IMR-90 (cell line): Measurements from ENCODE around the gene ZMYND11.

ENCODE experiments used
- CEBPB ChIP-seq: IDR thresholded peaks from 2 replicates; pipeline ENCODE4 v1.6.1; 2012; ENCODE audit warnings: low read depth, low read length, improper control_type of control experiment
- MXI1 ChIP-seq: IDR thresholded peaks from 2 replicates; pipeline ENCODE4 v1.6.1; 2012; ENCODE audit warnings: low read depth, mild to moderate bottlenecking, low read length, moderate library complexity, borderline replicate concordance
- POLR2A ChIP-seq: IDR thresholded peaks from 2 replicates; pipeline ENCODE4 v1.6.1; 2012; ENCODE audit warnings: mild to moderate bottlenecking, low read depth, low read length
- RCOR1 ChIP-seq: IDR thresholded peaks from 2 replicates; pipeline ENCODE4 v1.6.1; 2012; ENCODE audit warnings: mild to moderate bottlenecking, low read length, improper control_type of control experiment; ENCODE audit not compliant: insufficient replicate concordance
- SMC3 ChIP-seq: fragments of 150-350 bp; IDR thresholded peaks from 2 replicates; pipeline ENCODE4 v1.6.1; 2016; ENCODE audit warnings: low read depth, mild to moderate bottlenecking, antibody characterized with exemption, low read length, moderate library complexity
- TF ChIP-seq, protein P1 (sequence below): conservative IDR thresholded peaks from 2 replicates; pipeline ENCODE4 v1.5.1; 2012; ENCODE audit warnings: mild to moderate bottlenecking, low read depth, low read length, improper control_type of control experiment
- TF ChIP-seq, protein P2 (sequence below): fragments of 150-350 bp; IDR thresholded peaks from 2 replicates; pipeline ENCODE4 v1.6.1; 2017; ENCODE audit warnings: mild to moderate bottlenecking, antibody characterized with exemption, low read length, low read depth

DNA sequence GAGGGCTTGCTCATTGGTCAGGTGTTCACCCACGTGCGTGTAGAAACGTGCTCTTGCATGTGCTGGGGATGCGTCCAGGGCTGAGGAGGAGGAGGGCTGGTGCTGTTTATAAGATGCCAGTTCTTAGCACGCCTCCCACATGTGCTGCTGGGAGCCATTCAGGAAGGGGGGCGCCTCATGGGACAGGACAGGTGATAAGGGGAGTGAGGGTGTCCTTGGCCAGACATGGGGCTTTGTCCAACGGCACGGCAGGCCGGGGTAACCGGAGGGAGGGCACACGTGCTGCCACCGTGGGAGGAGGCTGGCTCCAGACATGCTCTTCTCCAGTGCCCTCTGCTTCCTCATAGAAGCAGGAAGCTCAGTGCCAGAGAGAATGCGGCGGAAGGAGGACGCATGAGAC, 150.0 kb downstream of the ZMYND11 start:
- TF ChIP-seq POLR2A, result no peak
- TF ChIP-seq, protein P1, sequence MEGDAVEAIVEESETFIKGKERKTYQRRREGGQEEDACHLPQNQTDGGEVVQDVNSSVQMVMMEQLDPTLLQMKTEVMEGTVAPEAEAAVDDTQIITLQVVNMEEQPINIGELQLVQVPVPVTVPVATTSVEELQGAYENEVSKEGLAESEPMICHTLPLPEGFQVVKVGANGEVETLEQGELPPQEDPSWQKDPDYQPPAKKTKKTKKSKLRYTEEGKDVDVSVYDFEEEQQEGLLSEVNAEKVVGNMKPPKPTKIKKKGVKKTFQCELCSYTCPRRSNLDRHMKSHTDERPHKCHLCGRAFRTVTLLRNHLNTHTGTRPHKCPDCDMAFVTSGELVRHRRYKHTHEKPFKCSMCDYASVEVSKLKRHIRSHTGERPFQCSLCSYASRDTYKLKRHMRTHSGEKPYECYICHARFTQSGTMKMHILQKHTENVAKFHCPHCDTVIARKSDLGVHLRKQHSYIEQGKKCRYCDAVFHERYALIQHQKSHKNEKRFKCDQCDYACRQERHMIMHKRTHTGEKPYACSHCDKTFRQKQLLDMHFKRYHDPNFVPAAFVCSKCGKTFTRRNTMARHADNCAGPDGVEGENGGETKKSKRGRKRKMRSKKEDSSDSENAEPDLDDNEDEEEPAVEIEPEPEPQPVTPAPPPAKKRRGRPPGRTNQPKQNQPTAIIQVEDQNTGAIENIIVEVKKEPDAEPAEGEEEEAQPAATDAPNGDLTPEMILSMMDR, result no peak
- no peak for TF ChIP-seq MXI1
- TF ChIP-seq RCOR1, result no peak
- TF ChIP-seq CEBPB, result no peak
- TF ChIP-seq, protein P2, sequence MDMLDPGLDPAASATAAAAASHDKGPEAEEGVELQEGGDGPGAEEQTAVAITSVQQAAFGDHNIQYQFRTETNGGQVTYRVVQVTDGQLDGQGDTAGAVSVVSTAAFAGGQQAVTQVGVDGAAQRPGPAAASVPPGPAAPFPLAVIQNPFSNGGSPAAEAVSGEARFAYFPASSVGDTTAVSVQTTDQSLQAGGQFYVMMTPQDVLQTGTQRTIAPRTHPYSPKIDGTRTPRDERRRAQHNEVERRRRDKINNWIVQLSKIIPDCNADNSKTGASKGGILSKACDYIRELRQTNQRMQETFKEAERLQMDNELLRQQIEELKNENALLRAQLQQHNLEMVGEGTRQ, result no peak
- TF ChIP-seq SMC3, result no peak
